HG02981 (cell line): ENCODE results near the gene PPM1N.
A peak's percentile ranks its signal among the peaks of the same experiment; 100 is the strongest.

ENCODE experiments used
- ATAC-seq: cut with Tn5 transposase; IDR thresholded peaks from one replicate; pipeline ENCODE4 v1.9.1; 2021; ENCODE audit warnings: mild to moderate bottlenecking, moderate library complexity; ENCODE audit not compliant: unreplicated experiment

Gene PPM1N

GRCh38 chr19:45470762-45471081 lies 27.5 kb upstream of the PPM1N start:
- ATAC-seq: no peak

GRCh38 chr19:45471111-45471930 lies 26.9 kb upstream of the PPM1N start:
- ATAC-seq: no peak

- no peak for ATAC-seq
These were observed 26.2 kb upstream of the PPM1N start for GRCh38 chr19:45471931-45472562.

GRCh38 chr19:45472563-45473366 lies 25.5 kb upstream of the PPM1N start:
- ATAC-seq: no peak

DNA sequence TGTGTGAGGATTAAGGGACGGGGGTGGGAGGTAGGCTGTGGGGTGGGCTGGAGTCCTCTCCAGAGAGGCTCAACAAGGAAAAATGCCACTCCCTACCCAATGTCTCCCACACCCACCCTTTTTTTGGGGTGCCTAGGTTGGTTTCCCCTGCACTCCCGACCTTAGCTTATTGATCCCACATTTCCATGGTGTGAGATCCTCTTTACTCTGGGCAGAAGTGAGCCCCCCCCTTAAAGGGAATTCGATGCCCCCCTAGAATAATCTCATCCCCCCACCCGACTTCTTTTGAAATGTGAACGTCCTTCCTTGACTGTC lies 24.9 kb upstream of the PPM1N start:
- no peak for ATAC-seq

DNA sequence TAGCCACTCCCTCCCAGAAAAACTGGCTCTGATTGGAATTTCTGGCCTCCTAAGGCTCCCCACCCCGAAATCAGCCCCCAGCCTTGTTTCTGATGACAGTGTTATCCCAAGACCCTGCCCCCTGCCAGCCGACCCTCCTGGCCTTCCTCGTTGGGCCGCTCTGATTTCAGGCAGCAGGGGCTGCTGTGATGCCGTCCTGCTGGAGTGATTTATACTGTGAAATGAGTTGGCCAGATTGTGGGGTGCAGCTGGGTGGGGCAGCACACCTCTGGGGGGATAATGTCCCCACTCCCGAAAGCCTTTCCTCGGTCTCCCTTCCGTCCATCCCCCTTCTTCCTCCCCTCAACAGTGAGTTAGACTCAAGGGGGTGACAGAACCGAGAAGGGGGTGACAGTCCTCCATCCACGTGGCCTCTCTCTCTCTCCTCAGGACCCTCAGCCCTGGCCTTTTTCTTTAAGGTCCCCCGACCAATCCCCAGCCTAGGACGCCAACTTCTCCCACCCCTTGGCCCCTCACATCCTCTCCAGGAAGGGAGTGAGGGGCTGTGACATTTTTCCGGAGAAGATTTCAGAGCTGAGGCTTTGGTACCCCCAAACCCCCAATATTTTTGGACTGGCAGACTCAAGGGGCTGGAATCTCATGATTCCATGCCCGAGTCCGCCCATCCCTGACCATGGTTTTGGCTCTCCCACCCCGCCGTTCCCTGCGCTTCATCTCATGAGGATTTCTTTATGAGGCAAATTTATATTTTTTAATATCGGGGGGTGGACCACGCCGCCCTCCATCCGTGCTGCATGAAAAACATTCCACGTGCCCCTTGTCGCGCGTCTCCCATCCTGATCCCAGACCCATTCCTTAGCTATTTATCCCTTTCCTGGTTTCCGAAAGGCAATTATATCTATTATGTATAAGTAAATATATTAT lies 24.3 kb upstream of the PPM1N start:
- no peak for ATAC-seq

- no peak for ATAC-seq
These were observed 23.4 kb upstream of the PPM1N start for GRCh38 chr19:45474606-45475521.

- no peak for ATAC-seq
These were observed 22.5 kb upstream of the PPM1N start for GRCh38 chr19:45475537-45476291.

GRCh38 chr19:45476304-45476703 lies 21.9 kb upstream of the PPM1N start:
- no peak for ATAC-seq

DNA sequence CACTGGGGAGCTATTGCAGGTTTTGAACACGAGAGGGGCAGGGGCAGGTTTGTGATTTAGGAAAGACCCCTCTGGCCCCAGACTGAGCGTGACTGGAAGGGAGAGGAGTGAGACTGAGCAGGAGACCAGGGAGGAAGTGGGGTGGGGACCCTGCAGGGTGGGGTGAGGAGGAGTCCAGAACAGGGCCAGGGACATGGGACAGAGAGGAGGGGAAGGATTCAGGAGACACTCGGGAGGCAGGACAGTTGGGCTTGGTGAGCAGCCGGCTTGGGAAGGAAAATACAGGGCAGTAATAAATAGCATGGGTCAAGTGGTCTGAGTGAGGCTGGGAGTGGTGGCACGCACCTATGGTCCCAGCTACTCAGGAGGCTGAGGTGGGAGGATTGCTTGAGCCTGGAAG lies 21.1 kb upstream of the PPM1N start:
- ATAC-seq: no peak

GRCh38 chr19:45477713-45478453 lies 20.4 kb upstream of the PPM1N start:
- no peak for ATAC-seq

- peak; percentile 69 for ATAC-seq
These were observed 19.6 kb upstream of the PPM1N start for GRCh38 chr19:45478454-45479238.

GRCh38 chr19:45483033-45483432 lies 15.2 kb upstream of the PPM1N start:
- no peak for ATAC-seq

DNA sequence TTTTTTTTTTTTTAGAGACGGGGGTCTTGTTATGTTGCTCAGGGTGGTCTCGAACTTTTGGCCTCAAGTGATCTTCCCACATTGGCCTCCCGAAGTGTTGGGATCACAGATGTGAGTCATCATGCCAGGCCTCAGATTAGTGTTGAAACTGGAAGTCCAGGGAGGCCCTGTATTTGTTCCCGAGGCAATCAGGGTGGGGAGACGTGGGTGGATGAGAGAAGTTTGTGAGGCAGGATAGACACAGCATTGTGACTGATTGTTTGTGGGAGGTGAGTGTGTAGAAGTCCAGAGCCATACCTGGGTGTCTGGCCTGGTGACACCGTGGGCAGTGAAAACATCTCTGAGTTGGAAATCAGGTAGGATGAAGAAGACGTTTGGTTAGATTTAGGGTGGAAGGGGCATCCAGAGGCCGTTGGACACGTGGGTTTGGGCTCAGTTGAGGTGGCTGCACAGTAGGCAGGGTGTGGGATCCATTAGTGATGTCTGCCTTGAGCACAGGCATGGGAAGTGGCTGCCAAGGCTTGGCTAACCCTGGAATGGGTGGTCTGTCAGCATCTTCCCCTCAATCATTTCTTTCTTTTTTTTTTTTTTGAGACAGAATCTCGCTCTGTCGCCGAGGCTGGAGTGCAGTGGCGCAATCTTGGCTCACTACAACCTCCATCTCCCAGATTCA lies 13.8 kb upstream of the PPM1N start:
- ATAC-seq: no peak

DNA sequence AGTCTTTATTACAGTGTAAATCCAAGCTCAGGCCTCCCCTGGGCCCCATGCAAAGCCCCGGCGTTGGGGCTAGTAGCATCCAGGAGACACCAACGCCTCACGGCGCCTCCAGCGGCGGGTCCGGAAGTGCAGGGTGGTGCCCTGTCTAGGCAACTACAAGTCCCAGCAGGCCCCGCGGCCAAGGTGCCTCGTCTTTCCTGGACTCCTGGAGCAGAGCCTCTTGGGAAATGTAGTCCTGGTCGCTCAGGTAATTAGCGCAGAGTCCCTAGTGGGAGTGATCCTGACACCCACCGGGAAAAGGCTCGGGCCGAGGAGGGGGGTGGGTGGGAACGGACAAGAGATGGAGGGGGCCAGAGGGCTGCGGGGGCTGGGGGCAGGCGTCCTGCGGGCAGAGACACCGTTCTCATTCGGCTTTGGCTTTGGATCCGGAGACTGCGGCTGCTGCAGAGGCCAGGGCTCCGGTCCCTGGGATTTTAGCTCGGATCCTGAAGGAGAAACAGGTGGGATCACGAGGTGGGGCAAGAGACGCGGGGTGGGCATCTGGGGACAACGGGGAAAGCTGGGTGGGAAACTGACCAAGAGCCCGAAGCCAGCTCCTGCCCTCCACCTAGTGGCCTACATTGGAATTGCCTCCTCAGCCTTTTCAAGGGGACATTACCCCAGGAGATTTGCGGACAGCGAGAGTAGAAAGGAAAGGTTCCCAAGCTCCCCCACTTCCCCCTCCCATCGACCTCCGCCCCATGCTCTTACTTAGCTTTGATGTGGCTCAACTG lies 12.8 kb upstream of the PPM1N start:
- peak; percentile 96 for ATAC-seq

DNA sequence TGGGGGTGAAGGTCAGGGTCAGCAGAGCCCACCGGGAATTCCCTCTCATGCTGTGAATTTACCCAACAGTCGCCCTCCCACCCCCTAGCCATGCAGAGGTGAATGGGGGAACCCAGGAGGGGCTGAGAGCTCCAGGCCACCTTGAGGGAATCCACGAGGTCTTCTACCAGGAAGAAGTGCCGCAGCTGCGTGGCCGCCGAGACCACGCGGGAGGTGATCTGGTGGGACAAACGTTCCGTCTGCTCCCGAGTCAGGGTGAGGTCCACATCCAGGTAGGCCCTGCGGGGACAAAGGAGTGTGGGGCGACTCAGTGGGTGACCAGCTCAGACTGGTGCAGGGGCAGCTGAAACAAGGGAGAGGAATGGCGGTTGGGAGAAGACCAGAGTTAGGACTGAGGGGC lies 9.5 kb upstream of the PPM1N start:
- no peak for ATAC-seq
